ENCODE measurements around the gene TECPR1. TPM values are rescaled to one million over a fixed set of nuclear protein-coding genes. Genes with fewer than 3 reads are reported as not detected.

Gene TECPR1
- total and polyA plus RNA-seq, 2 of the 4 experiments (the other 2 are of a cell fraction), result 11.5 to 14.7 TPM

DNA sequence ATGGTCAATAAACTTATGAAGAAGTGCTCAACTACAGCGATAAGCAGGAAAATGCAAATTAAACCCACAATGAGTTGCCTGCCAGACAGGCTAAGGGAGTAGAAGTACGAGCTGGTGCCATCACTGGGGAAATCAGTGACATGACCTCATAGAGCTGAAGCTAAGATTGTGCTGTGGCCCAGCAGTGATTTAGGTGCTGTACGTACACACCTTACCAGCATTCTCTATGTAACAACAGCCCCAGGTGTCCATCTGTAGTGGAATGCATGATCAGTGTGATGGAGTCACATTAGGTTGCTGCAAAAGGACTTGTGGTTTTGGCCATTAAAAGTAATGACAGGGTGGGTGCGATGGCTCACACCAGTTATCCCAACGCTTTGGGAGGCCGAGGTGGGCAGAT is 5.7 kb upstream of the TECPR1 start:
- Histone ChIP-seq H3K18ac (ENCODE audit: low read depth, low read length) (no peak overlapping the region), H3K9ac (ENCODE audit: low read depth, low read length) (no peak overlapping the region), H3K36me3 (ENCODE audit: control insufficient read depth, insufficient read depth, low read length) (peaks cover 15% of the 10 kb centered on the region), H2BK120ac (ENCODE audit: low read depth, low read length) (no peak overlapping the region), H2AK5ac (ENCODE audit: low read depth, low read length) (no peak overlapping the region), H2BK15ac (ENCODE audit: low read depth, low read length) (no peak overlapping the region), H2AFZ (replicated peaks; ENCODE audit: low read length, poor library complexity) (no peak overlapping the region), H3K4ac (ENCODE audit: low read depth, low read length) (no peak overlapping the region), H3K23ac (ENCODE audit: low read depth, low read length) (no peak overlapping the region), H4K8ac (ENCODE audit: low read depth in 2 of 2, low read length in 2 of 2) (no peak overlapping the region), H3K9me1 (ENCODE audit: insufficient read depth, low read length) (no peaks in the 10 kb centered on the region), H3K79me1 (ENCODE audit: low read depth in 1 of 2, low read length in 2 of 2) (peaks cover 19 to 37% of the 10 kb centered on the region in 2 experiments), H4K91ac (ENCODE audit: insufficient read depth, low read depth, low read length) (no peak overlapping the region), H3K27me3 (ENCODE audit: control insufficient read depth, insufficient read depth, low read length) (no peaks in the 10 kb centered on the region), H3K14ac (replicated peaks; ENCODE audit: low read depth, low read length) (no peak overlapping the region), H3K4me2 (ENCODE audit: low read depth, low read length) (no peak overlapping the region), H3K9me3 (ENCODE audit: control insufficient read depth, insufficient read depth, low read length) (no peaks in the 10 kb centered on the region), H3K27ac (ENCODE audit: insufficient read depth, low read length) (no peak overlapping the region), H3K56ac (ENCODE audit: extremely low read depth, insufficient read depth, low read length) (no peak overlapping the region), H4K5ac (ENCODE audit: low read depth, low read length) (no peak overlapping the region), H4K20me1 (ENCODE audit: insufficient read depth, low read length) (no peaks in the 10 kb centered on the region; the same call in 1 of the 2 replicates), H2BK5ac (ENCODE audit: low read depth, low read length, poor library complexity, severe bottlenecking) (no peak overlapping the region), H3K4me3 (ENCODE audit: insufficient read depth, low read depth, low read length) (no peak overlapping the region), H2BK20ac (ENCODE audit: low read depth, low read length) (no peak overlapping the region), H3K4me1 (ENCODE audit: control insufficient read depth, insufficient read depth, low read length) (peaks cover 4% of the 10 kb centered on the region), H2AK9ac (replicated peaks; ENCODE audit: low read depth, low read length, poor library complexity) (no peak overlapping the region)
- in situ Hi-C loops (cut with MboI; ENCODE audit: low sequenced_read_pairs) (no loop called here), dilution Hi-C loops (cut with HindIII; ENCODE audit: low sequenced_read_pairs, unreplicated experiment) (no loop called here), intact Hi-C loops (cut with micrococcal nuclease) (no loop called here)
- no peak for DNase-seq
- TF ChIP-seq, protein P1, sequence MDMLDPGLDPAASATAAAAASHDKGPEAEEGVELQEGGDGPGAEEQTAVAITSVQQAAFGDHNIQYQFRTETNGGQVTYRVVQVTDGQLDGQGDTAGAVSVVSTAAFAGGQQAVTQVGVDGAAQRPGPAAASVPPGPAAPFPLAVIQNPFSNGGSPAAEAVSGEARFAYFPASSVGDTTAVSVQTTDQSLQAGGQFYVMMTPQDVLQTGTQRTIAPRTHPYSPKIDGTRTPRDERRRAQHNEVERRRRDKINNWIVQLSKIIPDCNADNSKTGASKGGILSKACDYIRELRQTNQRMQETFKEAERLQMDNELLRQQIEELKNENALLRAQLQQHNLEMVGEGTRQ (IDR thresholded peaks at IDR 0.05; ENCODE audit: low read depth, low read length), result no peak
- TF ChIP-seq, protein P2, sequence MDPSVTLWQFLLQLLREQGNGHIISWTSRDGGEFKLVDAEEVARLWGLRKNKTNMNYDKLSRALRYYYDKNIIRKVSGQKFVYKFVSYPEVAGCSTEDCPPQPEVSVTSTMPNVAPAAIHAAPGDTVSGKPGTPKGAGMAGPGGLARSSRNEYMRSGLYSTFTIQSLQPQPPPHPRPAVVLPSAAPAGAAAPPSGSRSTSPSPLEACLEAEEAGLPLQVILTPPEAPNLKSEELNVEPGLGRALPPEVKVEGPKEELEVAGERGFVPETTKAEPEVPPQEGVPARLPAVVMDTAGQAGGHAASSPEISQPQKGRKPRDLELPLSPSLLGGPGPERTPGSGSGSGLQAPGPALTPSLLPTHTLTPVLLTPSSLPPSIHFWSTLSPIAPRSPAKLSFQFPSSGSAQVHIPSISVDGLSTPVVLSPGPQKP (IDR thresholded peaks at IDR 0.05; ENCODE audit: borderline replicate concordance, low read depth, low read length), result no peak
- TF ChIP-seq BHLHE40 (IDR thresholded peaks at IDR 0.05; ENCODE audit: low read depth, low read length) (no peak), RAD21 (IDR thresholded peaks at IDR 0.05; ENCODE audit: low read length) (no peak), MAZ (IDR thresholded peaks at IDR 0.05; ENCODE audit: borderline replicate concordance, low read depth, low read length) (no peak)
- BruUV-seq (replicated peaks), result no TSS peak
- WGBS, 2 experiments (ENCODE audit: extremely low coverage in 2 of 2, insufficient read length in 1 of 2), result 80% methylated on average over 2 of the region's 6 CpGs; no CpG with 5 or more reads in 1 of the 2 experiments
- POLR2A ChIA-PET (ENCODE audit: unreplicated experiment), result no interaction called here
- CTCF ChIA-PET, result interaction anchor here (0.7 kb wide), 1 partner anchor 236 kb away, joined by 4 read pairs; no protein-coding TSS in a partner anchor
- no peak for ATAC-seq (ENCODE audit: low read depth)

Data from IMR-90 (cell line).